Measurements from ENCODE around the gene RHO. TPM values are rescaled to one million over a fixed set of nuclear protein-coding genes. Genes with fewer than 3 reads are reported as not detected.

Gene RHO
- polyA plus RNA-seq, 1 of the 3 experiments (the other 2 are of a cell fraction), result not detected

DNA sequence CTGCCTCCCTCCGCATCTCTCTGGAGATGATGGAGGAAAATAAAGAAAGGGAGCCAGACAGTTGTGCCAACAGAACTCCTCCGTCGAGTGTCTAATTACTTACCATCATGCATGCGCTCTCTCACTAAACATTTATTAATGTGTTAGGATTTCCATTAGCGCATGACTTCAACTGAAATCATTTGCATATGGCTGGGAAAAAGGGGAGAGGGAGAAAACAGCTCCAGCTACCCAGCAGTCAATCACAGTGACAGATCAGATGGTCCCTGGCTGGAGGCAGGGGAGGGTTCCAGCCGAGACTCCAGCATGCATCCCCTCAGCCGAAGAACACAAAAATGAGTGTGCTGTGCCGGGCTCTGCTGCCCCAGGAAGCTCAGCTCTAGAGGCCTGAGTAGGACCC is 6.8 kb upstream of the RHO start:
- H3K79me2 ChIP-seq (ENCODE audit: insufficient read depth), result no peaks in the 10 kb centered on the region
- no peak overlapping the region for H3K9ac ChIP-seq
- H3K9me3 ChIP-seq, result no peaks in the 10 kb centered on the region
- no peak overlapping the region for H3K27ac ChIP-seq (ENCODE audit: low read depth in 2 of 2, low read length in 1 of 2)
- H3F3A ChIP-seq (replicated peaks; ENCODE audit: insufficient read depth), result no peaks in the 10 kb centered on the region
- H4K20me1 ChIP-seq (ENCODE audit: insufficient read depth), result no peaks in the 10 kb centered on the region
- H3K4me1 ChIP-seq (ENCODE audit: control insufficient read depth in 1 of 2, insufficient read depth in 2 of 2, low read depth in 1 of 2, low read length in 1 of 2), result peaks cover 0 to 15% of the 10 kb centered on the region in 2 experiments; a peak in 2 of 4 replicates
- H3K27me3 ChIP-seq (ENCODE audit: insufficient read depth), result no peaks in the 10 kb centered on the region
- H2AFZ ChIP-seq (ENCODE audit: low read depth), result no peak overlapping the region
- no peaks in the 10 kb centered on the region for H3K9me2 ChIP-seq
- no peak for TF ChIP-seq FOXM1 (IDR thresholded peaks at IDR 0.05; ENCODE audit: low read depth)
- TF ChIP-seq, protein P1, sequence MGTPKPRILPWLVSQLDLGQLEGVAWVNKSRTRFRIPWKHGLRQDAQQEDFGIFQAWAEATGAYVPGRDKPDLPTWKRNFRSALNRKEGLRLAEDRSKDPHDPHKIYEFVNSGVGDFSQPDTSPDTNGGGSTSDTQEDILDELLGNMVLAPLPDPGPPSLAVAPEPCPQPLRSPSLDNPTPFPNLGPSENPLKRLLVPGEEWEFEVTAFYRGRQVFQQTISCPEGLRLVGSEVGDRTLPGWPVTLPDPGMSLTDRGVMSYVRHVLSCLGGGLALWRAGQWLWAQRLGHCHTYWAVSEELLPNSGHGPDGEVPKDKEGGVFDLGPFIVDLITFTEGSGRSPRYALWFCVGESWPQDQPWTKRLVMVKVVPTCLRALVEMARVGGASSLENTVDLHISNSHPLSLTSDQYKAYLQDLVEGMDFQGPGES (IDR thresholded peaks at IDR 0.05; ENCODE audit: low read depth, low read length), result no peak
- TF ChIP-seq, protein P2, sequence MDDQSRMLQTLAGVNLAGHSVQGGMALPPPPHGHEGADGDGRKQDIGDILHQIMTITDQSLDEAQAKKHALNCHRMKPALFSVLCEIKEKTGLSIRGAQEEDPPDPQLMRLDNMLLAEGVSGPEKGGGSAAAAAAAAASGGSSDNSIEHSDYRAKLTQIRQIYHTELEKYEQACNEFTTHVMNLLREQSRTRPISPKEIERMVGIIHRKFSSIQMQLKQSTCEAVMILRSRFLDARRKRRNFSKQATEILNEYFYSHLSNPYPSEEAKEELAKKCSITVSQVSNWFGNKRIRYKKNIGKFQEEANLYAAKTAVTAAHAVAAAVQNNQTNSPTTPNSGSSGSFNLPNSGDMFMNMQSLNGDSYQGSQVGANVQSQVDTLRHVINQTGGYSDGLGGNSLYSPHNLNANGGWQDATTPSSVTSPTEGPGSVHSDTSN (IDR thresholded peaks at IDR 0.05), result no peak
- no peak for TF ChIP-seq ELF1 (IDR thresholded peaks at IDR 0.05)
- TF ChIP-seq TAF1 (IDR thresholded peaks at IDR 0.05; ENCODE audit: borderline replicate concordance, low read depth, low read length), result no peak
- no peak for TF ChIP-seq RCOR1 (IDR thresholded peaks at IDR 0.05; ENCODE audit: low read length)
- TF ChIP-seq NRF1 (IDR thresholded peaks at IDR 0.05; ENCODE audit: low read depth, low read length), result no peak
- TF ChIP-seq MXI1 (IDR thresholded peaks at IDR 0.05; ENCODE audit: low read depth, low read length), result no peak
- TF ChIP-seq YY1 (IDR thresholded peaks at IDR 0.05; ENCODE audit: low read depth), result no peak
- TF ChIP-seq, protein P3, sequence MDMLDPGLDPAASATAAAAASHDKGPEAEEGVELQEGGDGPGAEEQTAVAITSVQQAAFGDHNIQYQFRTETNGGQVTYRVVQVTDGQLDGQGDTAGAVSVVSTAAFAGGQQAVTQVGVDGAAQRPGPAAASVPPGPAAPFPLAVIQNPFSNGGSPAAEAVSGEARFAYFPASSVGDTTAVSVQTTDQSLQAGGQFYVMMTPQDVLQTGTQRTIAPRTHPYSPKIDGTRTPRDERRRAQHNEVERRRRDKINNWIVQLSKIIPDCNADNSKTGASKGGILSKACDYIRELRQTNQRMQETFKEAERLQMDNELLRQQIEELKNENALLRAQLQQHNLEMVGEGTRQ (IDR thresholded peaks at IDR 0.05; ENCODE audit: borderline replicate concordance, low read depth, low read length), result no peak
- no peak for TF ChIP-seq GABPA (IDR thresholded peaks at IDR 0.05; ENCODE audit: low read depth)
- no peak for TF ChIP-seq RXRA (IDR thresholded peaks at IDR 0.05; ENCODE audit: borderline replicate concordance, low read depth)
- POLR2A ChIA-PET, result interaction anchor here (0.7 kb wide), 1 partner anchor 22 kb away, joined by 3 read pairs; no protein-coding TSS in a partner anchor
- 85% methylated on average over 8 of the region's 8 CpGs for WGBS (ENCODE audit: low lambda C conversion rate)
- CTCF ChIA-PET, result no interaction called here
- H3K4me3 ChIP-seq (ENCODE audit: low read depth in 2 of 2, low read length in 1 of 2), result no peak overlapping the region
- no peaks in the 10 kb centered on the region for H3K36me3 ChIP-seq (replicated peaks in 1 of 2; ENCODE audit: control insufficient read depth in 1 of 2, insufficient read depth in 2 of 2, low read length in 1 of 2)
- no peak overlapping the region for H3K4me2 ChIP-seq
- peak; percentile 63 for DNase-seq

DNA sequence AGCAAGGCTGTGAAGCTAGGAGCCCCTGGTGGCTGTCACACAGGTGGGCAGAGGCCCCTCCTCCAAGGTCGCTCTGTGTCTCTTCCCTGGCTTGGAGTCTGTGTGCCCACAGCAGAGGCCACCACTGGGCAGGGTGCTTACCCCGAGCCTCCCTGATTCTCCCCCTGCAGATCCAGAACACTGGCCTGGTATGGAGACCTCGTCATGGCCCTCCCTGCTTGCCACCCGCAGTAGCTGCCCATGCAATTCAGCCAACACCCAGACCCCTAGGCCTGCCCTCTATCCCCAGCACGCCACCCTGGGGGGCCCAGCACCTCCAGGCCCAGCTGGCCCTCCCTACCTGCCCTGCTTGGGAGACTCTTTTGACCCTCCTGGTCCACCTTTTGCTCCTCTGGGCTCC is 5.5 kb upstream of the RHO start:
- Histone ChIP-seq H3K4me3 (ENCODE audit: low read depth in 2 of 2, low read length in 1 of 2) (no peak overlapping the region), H3K79me2 (ENCODE audit: insufficient read depth) (no peaks in the 10 kb centered on the region), H3K27ac (ENCODE audit: low read depth in 2 of 2, low read length in 1 of 2) (no peak overlapping the region), H2AFZ (ENCODE audit: low read depth) (no peak overlapping the region), H3K9me2 (no peaks in the 10 kb centered on the region), H3K27me3 (ENCODE audit: insufficient read depth) (no peaks in the 10 kb centered on the region), H4K20me1 (ENCODE audit: insufficient read depth) (no peaks in the 10 kb centered on the region), H3K4me2 (no peak overlapping the region), H3F3A (replicated peaks; ENCODE audit: insufficient read depth) (no peaks in the 10 kb centered on the region), H3K36me3 (replicated peaks in 1 of 2; ENCODE audit: control insufficient read depth in 1 of 2, insufficient read depth in 2 of 2, low read length in 1 of 2) (no peaks in the 10 kb centered on the region), H3K9ac (no peak overlapping the region), H3K4me1 (ENCODE audit: control insufficient read depth in 1 of 2, insufficient read depth in 2 of 2, low read depth in 1 of 2, low read length in 1 of 2) (peaks cover 0 to 15% of the 10 kb centered on the region in 2 experiments; a peak in 2 of 4 replicates), H3K9me3 (no peaks in the 10 kb centered on the region)
- TF ChIP-seq JUND (IDR thresholded peaks at IDR 0.05), result no peak
- TF ChIP-seq, protein P4, sequence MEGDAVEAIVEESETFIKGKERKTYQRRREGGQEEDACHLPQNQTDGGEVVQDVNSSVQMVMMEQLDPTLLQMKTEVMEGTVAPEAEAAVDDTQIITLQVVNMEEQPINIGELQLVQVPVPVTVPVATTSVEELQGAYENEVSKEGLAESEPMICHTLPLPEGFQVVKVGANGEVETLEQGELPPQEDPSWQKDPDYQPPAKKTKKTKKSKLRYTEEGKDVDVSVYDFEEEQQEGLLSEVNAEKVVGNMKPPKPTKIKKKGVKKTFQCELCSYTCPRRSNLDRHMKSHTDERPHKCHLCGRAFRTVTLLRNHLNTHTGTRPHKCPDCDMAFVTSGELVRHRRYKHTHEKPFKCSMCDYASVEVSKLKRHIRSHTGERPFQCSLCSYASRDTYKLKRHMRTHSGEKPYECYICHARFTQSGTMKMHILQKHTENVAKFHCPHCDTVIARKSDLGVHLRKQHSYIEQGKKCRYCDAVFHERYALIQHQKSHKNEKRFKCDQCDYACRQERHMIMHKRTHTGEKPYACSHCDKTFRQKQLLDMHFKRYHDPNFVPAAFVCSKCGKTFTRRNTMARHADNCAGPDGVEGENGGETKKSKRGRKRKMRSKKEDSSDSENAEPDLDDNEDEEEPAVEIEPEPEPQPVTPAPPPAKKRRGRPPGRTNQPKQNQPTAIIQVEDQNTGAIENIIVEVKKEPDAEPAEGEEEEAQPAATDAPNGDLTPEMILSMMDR (IDR thresholded peaks at IDR 0.05), result no peak
- ChIA-PET CTCF (interaction anchor here (1.3 kb wide), 1 partner anchor 32 kb away, joined by 5 read pairs; no protein-coding TSS in a partner anchor), POLR2A (no interaction called here)
- DNase-seq, result peak; percentile 12
- 100% methylated on average over 2 of the region's 5 CpGs for WGBS (ENCODE audit: low lambda C conversion rate)
